Right renal pelvis (tissue), 4 donors: Measurements from ENCODE around the gene MSMB. TPM values are rescaled to one million over a fixed set of nuclear protein-coding genes. Genes with fewer than 3 reads are reported as not detected.

Experiments used
- polyA plus RNA-seq, 4 donors: library from polyadenylated mRNA; unstranded; fragments of 120-200 nt; gene quantifications; one replicate each; pipeline ENCODE4 v1.2.1, GENCODE V29; 2013; ENCODE audit not compliant: insufficient read length in 4 of 4

Gene MSMB
- polyA plus RNA-seq, 4 donors, result not detected

Other genes with a start within 250 kb of the MSMB start
- gene AGAP4, start 198.8 kb downstream of the MSMB start, polyA plus RNA-seq, result 10 to 100 TPM; 27.8 to 46.3 (median 32.8) TPM
- 10 to 100 TPM; 66.1 to 73.2 (median 68.1) TPM for gene TIMM23, start 73.8 kb downstream of the MSMB start, polyA plus RNA-seq
- gene NCOA4, start 15.6 kb downstream of the MSMB start, polyA plus RNA-seq, result 100 to 1,000 TPM; 192 to 254 (median 234) TPM
- gene ANTXRL, start 240.7 kb upstream of the MSMB start, polyA plus RNA-seq, result not detected